NCI-H345 (cell line): ENCODE results near the gene TSHZ3.

Experiments used
- DNase-seq: peaks from one replicate; lab custom pipeline; 2025; lab: John Stamatoyannopoulos, UW

Gene TSHZ3

GRCh38 chr19:31313291-31314030 is 35.8 kb downstream of the TSHZ3 start:
- no peak for DNase-seq

GRCh38 chr19:31312677-31313244 is 36.5 kb downstream of the TSHZ3 start:
- no peak for DNase-seq

- DNase-seq: no peak
Measured at GRCh38 chr19:31312009-31312676, 37.1 kb downstream of the TSHZ3 start.

- DNase-seq: no peak
Measured at GRCh38 chr19:31310432-31311133, 38.7 kb downstream of the TSHZ3 start.

- no peak for DNase-seq
Measured at GRCh38 chr19:31308781-31309180, 40.5 kb downstream of the TSHZ3 start.

- no peak for DNase-seq
Measured at GRCh38 chr19:31307071-31307669, 42.1 kb downstream of the TSHZ3 start.

- no peak for DNase-seq
Measured at GRCh38 chr19:31306006-31306753, 43.1 kb downstream of the TSHZ3 start.

GRCh38 chr19:31304831-31305312 is 44.4 kb downstream of the TSHZ3 start:
- DNase-seq: no peak

- no peak for DNase-seq
Measured at GRCh38 chr19:31303262-31303815, 45.9 kb downstream of the TSHZ3 start.

- DNase-seq: no peak
Measured at GRCh38 chr19:31301306-31301980, 47.8 kb downstream of the TSHZ3 start.

- no peak for DNase-seq
Measured at GRCh38 chr19:31300422-31300821, 48.8 kb downstream of the TSHZ3 start.

- DNase-seq: no peak
Measured at GRCh38 chr19:31299665-31300064, 49.6 kb downstream of the TSHZ3 start.

GRCh38 chr19:31297991-31298390 is 51.2 kb downstream of the TSHZ3 start:
- no peak for DNase-seq

GRCh38 chr19:31296741-31297390 is 52.4 kb downstream of the TSHZ3 start:
- no peak for DNase-seq

GRCh38 chr19:31294189-31294588 is 55.0 kb downstream of the TSHZ3 start:
- DNase-seq: no peak

GRCh38 chr19:31292639-31293185 is 56.5 kb downstream of the TSHZ3 start:
- no peak for DNase-seq

- DNase-seq: no peak
Measured at GRCh38 chr19:31290931-31291590, 58.2 kb downstream of the TSHZ3 start.

- no peak for DNase-seq
Measured at GRCh38 chr19:31289976-31290375, 59.3 kb downstream of the TSHZ3 start.

- DNase-seq: no peak
Measured at GRCh38 chr19:31289381-31289880, 59.8 kb downstream of the TSHZ3 start.
